ENCODE measurements around the gene PIK3R2.

GRCh38 chr19:18173572-18174288, 20.8 kb downstream of the PIK3R2 start, which contains the start of gene IFI30:
- TF ChIP-seq EZH2 (IDR thresholded peaks at IDR 0.05; ENCODE audit: insufficient read depth, poor library complexity, severe bottlenecking) (no peak), EZH2phosphoT487 (IDR thresholded peaks at IDR 0.05; ENCODE audit: insufficient read depth, low read depth) (no peak)
